HG02588 (cell line): ENCODE measurements around the gene UBAP2L.
"Not testable (repeated sequence)": the region's sequence is repeated elsewhere in the genome, so short reads cannot be mapped to it uniquely, and the experiment has no call there.

ENCODE experiments used
- ATAC-seq: cut with Tn5 transposase; IDR thresholded peaks from one replicate; pipeline ENCODE4 v1.9.1; 2021; ENCODE audit warnings: mild to moderate bottlenecking, moderate library complexity; ENCODE audit not compliant: unreplicated experiment

Gene UBAP2L

DNA sequence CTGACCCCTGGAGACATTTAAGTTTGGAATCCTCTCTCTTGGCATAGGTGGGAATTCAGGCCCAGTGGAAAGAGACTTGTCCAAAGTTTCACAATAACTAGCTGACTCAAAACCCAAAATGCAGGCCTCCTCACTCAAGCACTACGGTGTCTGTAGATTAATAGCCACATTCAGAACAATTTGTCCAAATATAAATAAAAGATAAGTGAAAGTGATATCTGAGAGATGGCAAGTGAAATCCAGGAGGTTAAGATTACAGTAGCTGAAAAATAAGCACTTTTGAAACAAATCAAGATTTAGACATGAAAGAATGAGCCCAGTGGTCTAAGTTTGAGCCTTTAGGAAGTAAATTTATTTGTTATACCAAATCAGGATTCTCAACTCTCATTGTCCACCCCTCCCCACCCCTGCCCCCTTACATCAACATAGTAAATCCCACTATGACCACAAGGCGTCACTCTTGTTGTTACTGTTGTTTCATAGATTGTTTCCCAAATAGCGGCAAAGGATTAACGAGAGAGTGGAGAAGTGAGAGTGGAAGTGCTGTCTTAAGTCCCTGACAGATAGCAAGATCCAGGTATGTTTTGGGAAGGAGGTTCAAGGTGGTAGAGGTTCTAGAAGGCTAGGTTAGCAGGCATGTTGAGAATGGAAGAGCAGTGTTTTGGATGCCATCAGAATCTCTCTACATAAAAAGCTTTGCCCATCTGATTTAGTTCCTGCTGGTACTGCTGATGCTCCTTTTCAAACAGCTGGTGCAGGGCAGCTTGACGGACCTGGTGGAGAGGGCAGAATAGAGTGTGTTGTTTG lies 21.8 kb upstream of the UBAP2L start:
- ATAC-seq, result no peak

DNA sequence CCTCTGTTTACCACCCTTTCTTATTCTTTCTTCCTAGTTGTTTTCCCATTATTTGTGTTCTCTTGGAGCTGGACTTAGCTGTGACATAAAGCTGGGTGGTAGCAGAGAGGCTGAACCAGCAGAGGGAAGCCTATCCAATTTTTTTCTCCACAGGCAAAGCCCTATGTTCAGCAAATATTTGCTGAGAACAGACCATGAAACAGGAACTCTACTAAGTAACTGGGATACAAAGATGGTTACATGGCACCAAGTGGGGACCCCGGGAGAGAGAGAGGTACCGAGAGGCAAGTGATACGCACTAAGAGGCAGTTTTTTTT lies 21.2 kb upstream of the UBAP2L start:
- no peak for ATAC-seq

GRCh38 chr1:154205778-154206177 lies 15.0 kb upstream of the UBAP2L start:
- not testable (repeated sequence) for ATAC-seq

DNA sequence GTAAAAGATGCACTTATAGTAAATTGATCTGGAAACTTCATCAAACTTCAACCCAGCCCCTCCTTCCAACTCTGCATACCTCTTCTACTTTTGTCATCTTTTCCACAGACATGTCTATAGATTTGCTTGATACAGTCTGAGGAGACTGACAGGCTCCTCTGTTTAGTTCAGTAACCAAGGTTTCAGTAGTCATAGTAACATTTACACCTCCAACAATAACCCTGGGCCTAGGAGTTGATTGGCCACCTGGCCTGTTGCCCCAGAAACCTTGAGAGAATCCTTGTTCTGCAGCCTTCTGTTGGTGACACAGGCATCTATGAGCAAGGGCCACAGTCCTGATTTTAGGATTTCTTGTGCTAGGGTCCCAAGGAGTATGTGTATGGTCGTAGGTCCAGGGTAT lies 14.6 kb upstream of the UBAP2L start, which contains the start of gene CFAP141:
CFAP141 (minus strand) TSS at position 138 of the 400 bp plus-strand sequence; CDS start at position 112, 26 bp downstream.
- no peak for ATAC-seq

DNA sequence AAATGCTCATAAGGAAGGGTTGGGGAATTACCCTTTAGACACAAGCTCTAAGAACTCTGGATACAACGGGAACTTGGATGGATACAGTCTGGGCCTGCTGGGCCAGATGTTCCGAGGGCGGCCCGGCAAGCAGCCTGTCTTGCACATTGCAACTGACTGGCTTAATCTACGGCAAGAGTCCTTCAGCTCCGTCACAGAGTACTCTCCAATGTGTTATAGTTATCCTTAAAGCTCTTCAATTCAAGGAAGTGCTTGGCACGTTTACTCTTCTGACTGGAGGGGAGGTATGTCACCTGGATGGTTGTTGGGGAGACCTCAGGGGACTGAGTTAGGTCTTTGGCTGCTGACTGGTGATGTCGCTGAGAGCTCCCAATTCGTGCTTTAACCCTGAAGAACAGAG lies 13.5 kb upstream of the UBAP2L start:
- ATAC-seq, result no peak

DNA sequence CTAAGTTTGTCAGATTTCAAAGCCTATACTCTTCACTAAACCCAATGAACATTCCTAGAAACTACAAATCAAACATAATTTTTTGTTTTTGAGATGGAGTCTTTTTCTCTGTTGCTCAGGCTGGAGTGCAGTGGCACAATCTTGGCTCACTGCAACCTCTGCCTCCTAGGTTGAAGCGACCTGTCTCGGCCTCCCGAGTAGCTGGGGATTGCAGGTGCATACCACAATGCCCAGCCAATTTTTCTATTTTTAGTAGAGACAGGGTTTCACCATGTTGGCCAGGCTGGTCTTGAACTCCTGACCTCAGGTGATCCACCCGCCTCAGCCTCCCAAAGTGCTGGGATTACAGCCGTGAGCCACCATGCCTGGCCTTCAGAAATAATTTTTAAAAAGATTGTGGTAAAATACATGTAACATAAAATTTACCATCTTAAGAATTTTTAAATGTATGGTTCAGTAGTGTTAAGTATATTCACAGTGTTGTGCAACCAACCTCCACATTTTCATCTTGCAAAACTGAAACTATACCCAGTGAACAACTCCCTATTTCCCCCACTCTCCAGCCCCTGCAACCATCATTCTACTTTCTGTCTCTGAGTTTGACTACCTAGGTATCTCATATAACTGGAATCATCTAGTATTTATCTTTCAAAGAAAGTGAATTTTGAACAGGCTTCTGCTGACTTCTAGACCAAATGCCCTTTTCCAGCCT lies 11.9 kb upstream of the UBAP2L start:
- ATAC-seq, result no peak

GRCh38 chr1:154212083-154212482 lies 8.7 kb upstream of the UBAP2L start:
- ATAC-seq, result no peak

- ATAC-seq, result no peak
Measured at GRCh38 chr1:154213274-154213673, 7.5 kb upstream of the UBAP2L start.

DNA sequence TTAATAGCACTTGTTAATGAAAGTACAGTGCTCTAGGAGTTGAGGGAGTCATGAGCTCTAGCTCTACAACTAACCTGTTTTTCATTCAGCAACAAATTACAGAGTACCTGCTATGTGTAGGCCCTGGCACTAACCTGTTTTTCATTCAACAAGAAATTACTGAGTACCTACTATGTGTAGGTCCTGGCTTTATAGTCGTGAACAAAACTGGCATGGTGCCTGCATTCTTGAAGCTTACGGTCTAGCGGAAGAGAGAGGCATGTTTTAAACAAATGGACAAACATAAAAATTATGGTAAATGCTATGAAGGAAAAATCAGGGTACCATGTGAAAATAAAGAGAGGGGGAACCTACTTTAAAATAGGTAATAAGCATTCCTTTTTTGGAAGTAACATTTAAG lies 2.2 kb upstream of the UBAP2L start:
- ATAC-seq, result no peak

DNA sequence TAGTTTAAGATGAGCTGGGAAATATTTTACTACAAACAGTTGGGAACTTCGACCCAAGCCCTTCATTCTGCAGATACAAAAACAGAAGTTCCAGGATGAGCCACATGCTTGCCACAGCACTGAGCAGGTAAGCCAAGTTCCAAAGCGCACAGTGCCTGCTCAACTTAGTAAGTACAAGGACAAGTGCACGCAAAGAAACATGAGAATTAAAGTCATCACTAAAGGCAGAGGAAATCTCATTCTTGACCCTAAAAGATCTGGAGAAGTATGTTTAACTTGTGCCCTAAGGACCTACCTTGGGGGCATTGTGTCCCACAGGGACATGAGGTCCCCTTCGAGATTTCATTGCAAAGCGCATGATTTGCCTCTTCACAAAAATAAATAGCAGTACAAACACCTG lies 1.2 kb upstream of the UBAP2L start:
- ATAC-seq, result no peak

DNA sequence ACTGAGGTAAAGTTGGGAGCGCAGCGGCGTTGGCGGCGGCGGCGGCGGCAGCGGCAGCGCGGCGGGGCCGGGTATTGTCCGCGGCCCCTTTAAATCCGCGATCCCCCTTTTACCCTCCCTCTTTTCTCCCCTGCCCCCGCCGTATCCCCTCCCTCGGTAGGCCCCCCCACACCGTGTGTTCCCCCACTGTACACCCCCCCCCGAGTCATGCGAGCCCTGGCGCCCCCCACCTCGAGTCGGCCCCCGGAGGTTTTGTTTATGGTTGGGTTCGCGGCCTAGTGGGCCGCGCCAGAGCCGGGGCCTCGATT lies 169 bp downstream of the UBAP2L start:
- no peak for ATAC-seq

- ATAC-seq, result peak; percentile 10
Measured at GRCh38 chr1:154221278-154222001, 685 bp downstream of the UBAP2L start.

- ATAC-seq, result no peak
Measured at GRCh38 chr1:154222518-154222917, 1.8 kb downstream of the UBAP2L start.

- ATAC-seq, result no peak
Measured at GRCh38 chr1:154222918-154223317, 2.2 kb downstream of the UBAP2L start.

DNA sequence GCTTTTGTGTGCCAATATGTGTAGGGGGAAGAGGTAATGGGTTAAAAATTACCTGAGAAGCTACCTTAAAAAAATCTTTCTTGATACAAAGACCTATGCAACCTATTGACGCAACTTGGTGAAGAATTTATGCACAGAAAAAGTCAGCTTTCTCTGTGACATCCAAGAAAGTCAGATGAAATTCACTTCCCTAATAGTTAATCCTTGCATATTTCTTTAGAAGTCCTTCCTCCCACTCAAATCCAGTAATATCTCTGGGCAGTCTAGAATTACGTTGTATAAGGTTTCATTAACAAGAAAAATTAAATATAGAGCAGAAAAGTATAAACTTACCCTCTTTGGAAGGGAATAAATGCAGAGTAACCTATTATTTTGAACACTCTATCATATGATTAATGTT lies 2.9 kb downstream of the UBAP2L start:
- no peak for ATAC-seq

- ATAC-seq, result no peak
Measured at GRCh38 chr1:154225370-154225769, 4.6 kb downstream of the UBAP2L start.

GRCh38 chr1:154231112-154231511 lies 10.4 kb downstream of the UBAP2L start:
- not testable (repeated sequence) for ATAC-seq

DNA sequence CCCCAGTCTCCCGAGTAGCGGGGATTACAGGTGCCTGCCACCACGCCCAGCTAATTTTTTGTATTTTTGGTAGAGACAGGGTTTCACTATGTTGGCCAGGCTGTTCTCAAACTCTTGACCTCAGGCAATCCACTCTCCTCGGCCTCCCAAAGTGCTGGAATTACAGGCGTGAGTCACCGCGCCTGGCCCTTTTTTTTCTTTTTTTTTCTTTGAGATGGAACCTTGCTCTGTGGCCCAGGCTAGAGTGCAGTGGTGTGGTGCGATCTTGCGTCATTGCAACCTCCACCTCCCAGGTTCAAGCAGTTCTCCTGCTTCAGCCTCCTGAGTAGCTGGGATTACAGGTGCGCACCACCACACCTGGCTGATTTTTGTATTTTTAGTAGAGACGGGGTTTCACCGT lies 12.4 kb downstream of the UBAP2L start:
- ATAC-seq, result not testable (repeated sequence)

DNA sequence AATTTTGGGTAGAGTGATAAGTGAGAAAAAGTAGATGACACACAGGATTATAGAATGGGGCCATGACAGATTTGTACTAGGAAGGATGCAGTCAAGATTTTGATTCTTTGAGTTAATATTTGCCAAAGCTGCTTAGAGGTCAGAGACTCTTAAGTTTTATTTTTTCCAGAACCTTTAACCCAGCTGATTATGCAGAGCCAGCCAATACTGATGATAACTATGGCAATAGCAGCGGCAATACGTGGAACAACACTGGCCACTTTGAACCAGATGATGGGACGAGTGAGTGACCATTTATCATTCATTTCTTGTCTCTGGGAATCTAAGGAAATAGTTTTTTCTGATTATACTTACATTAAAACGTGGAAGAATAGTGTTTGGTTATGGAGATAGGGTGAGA lies 16.1 kb downstream of the UBAP2L start:
- ATAC-seq, result no peak

- no peak for ATAC-seq
Measured at GRCh38 chr1:154237435-154237834, 16.7 kb downstream of the UBAP2L start.

DNA sequence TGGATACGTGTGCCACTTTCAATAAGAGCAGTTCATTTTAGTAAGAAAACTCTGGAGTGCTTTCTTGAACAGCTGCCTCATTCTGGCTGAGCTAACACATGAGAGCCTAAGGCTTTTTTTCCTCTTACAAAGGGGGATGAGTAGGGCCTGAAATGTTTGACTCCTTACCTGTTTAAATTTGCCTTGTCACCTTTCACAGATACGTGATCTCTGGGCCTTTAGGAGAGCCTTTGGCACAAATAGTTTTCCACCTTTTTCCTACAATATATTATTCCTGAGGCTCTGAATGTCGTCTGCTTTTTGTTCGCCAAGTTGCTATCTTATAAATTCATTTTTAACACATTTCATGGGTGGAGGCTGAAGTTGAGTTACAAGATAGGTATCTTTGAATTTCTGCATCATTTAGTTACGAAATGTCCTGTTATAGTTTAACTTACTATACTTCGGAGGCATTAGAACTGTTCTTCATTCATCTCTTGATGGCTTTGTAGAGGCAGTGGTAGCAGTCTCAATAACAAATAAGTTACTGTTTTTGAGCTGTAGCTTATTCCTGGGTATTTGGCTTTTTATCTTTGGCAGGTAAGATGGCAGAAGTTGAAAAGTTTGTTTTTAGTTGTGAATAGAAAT lies 17.2 kb downstream of the UBAP2L start:
- no peak for ATAC-seq
